ENCODE data around the gene OOSP4A.

Gene OOSP4A

DNA sequence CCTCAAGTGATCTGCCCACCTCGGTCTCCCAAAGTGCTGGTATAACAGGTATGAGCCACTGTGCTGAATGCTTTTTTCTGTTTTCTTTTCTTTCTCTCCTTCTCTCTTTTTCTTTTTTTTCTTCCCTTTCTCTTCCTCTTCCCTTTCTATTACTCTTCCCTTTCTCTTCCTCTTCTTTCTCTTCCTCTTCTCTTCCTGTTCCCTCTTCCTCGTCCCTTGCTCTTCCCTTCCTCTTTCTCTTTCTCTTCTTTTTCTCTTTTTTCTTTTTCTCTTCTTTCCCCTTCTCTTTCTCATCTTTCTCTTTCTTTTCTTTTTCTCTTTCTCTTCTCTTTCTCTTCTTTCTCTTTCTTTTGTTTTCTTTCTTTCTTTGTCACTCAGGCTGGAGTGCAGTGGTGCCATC, 24.4 kb upstream of the OOSP4A start:
- no peak overlapping the region for H3K4me3 ChIP-seq (ENCODE audit: low read depth, low read length)
- no peak for DNase-seq (ENCODE audit: low read depth)
- TF ChIP-seq, protein P1, sequence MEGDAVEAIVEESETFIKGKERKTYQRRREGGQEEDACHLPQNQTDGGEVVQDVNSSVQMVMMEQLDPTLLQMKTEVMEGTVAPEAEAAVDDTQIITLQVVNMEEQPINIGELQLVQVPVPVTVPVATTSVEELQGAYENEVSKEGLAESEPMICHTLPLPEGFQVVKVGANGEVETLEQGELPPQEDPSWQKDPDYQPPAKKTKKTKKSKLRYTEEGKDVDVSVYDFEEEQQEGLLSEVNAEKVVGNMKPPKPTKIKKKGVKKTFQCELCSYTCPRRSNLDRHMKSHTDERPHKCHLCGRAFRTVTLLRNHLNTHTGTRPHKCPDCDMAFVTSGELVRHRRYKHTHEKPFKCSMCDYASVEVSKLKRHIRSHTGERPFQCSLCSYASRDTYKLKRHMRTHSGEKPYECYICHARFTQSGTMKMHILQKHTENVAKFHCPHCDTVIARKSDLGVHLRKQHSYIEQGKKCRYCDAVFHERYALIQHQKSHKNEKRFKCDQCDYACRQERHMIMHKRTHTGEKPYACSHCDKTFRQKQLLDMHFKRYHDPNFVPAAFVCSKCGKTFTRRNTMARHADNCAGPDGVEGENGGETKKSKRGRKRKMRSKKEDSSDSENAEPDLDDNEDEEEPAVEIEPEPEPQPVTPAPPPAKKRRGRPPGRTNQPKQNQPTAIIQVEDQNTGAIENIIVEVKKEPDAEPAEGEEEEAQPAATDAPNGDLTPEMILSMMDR (IDR thresholded peaks at IDR 0.05; ENCODE audit: low read depth, low read length, missing control alignments), result no peak

DNA sequence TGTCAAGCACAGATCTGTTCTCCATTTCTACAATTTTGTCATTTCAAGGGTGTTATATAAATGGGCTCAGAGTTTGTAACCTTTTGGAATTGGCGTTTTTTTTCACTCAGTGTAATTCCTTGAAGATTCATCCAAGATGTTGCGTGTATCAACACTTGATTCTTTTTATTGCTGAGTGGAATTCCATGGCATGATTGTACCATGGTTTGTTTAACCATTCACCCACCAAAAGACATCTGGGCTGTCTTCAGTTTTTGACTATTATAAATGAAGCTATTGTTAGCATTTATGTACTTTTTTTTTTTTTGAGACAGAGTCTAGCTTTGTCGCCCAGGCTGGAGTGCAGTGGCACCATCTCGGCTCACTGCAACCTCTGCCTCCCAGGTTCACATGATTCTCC, 22.7 kb upstream of the OOSP4A start:
- DNase-seq (ENCODE audit: low read depth), result no peak
- TF ChIP-seq, protein P1 (IDR thresholded peaks at IDR 0.05; ENCODE audit: low read depth, low read length, missing control alignments), result no peak
- no peak overlapping the region for H3K4me3 ChIP-seq (ENCODE audit: low read depth, low read length)

DNA sequence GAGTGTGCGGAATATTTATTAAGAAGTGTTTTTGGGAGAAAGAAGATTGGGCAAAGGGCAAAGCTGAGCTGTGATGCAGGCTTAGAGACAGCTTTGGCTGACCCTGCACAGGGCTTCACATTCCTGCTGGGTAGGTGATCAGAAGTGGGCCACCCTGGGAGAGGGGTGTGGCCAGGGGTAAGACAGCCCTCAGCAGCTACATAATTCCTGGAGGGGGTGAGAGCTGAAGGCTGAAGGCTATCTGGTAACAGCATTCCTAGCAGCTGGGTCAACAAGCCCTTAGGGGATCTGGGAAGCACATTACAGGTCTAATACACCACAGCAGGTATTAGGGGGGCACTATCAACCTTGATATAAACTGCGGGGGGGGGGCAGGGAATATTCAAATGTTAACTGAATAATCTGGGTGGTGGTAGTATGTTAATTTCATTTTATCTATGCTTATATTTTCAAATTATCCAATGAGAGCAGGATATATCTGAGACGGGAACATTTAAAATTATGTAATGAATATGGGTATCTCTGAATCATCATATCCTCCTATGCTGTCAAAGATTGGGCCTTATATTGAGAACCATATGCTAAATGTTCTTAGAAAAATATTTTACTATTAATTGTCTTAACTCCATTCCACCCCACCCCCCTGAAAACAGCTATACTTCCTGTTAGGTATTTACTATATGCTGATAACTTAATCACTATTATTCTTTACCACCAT, 19.7 kb upstream of the OOSP4A start:
- DNase-seq (ENCODE audit: low read depth), result no peak

DNA sequence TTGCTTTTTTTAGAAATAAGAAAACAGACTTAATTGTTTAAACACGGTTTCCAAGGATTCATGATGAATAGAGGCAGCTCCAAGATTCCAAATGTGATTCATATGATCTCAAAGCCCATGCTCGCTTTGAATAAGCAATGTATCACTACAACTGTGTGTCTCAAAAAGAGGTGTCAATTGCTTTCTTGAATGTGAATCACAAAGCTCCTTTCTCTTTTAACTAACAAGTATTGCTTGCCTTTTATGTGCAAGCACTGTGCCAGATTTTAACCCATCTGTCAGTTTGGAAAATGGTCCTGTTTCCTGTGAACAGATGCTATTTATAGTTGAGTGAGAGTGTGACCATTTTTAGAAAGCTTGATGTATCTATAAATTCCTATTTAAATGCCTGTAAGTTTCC, 19.1 kb upstream of the OOSP4A start:
- TF ChIP-seq, protein P1 (IDR thresholded peaks at IDR 0.05; ENCODE audit: low read depth, low read length, missing control alignments), result no peak
- no peak overlapping the region for H3K4me3 ChIP-seq (ENCODE audit: low read depth, low read length)
- DNase-seq (ENCODE audit: low read depth), result no peak

More for the DNA sequence above, 19.7 kb upstream of the OOSP4A start:
- TF ChIP-seq, protein P1 (IDR thresholded peaks at IDR 0.05; ENCODE audit: low read depth, low read length, missing control alignments), result no peak
- H3K4me3 ChIP-seq (ENCODE audit: low read depth, low read length), result no peak overlapping the region

DNA sequence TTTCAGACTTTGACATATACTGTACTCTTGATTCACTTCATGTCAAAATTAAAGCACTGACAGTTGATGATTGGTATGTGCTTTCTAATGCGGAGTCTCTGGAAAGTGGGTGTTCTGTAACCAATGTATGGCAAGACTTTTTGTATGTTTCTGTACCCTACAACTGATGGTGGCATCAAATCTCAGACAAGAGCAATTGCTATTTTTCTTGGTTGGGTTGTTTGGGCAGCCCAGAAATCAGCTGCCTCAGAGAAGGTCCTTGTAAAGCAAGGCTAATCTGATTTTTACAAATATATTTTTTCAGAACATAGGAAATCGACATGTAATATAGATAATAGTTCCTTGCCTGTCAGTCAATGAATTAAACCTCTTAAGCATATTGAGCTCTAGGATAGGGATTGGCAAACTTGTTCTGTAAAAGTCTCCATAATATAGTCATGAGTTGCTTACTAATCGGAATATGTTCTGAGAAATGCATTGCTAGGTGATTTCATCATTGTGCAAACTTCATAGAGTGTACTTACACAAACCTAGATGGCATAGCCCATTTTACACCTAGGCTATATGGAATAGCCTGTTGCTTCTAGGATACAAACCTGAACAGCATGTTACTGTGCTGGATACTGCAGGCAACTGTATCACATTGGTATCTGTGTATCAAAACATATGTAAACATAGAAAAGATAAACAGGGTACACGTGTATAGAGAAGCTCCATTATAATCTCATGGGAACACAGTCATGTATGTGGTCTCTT, 10.2 kb upstream of the OOSP4A start:
- no peak for DNase-seq (ENCODE audit: low read depth)
- TF ChIP-seq, protein P1 (IDR thresholded peaks at IDR 0.05; ENCODE audit: low read depth, low read length, missing control alignments), result no peak
- no peak overlapping the region for H3K4me3 ChIP-seq (ENCODE audit: low read depth, low read length)

DNA sequence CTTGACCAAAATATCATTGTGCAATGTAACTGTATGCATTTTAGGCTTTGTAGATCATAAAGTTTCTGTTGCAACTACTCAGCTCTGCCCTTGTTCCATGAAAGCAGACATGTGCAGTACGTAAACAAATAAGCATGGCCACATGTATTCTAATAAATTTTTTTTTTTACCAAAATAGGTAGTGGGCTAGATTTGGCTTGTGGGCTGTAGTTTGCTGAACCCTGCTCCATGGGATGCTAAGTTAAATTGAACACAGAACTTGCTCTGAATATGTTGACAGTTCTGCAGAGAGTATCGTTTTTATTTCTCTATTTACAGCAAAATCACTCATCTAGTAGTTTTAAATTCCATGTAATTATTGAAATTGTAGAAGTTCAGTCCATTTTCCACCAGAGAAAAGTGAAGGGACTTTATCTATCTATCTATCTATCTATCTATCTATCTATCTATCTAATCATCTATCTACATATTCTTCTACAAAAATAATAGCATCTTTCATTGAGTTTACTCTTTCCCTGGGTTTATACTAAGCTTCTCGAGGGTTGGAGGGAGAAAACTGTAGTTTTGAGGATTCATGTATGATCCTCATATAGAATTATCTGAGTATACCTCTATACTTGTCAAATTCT, 9.5 kb upstream of the OOSP4A start:
- DNase-seq (ENCODE audit: low read depth), result no peak

More for the DNA sequence above, 9.5 kb upstream of the OOSP4A start:
- TF ChIP-seq, protein P1 (IDR thresholded peaks at IDR 0.05; ENCODE audit: low read depth, low read length, missing control alignments), result no peak
- no peak overlapping the region for H3K4me3 ChIP-seq (ENCODE audit: low read depth, low read length)
